BJ (cell line): ENCODE data around the gene FMNL2. TPM values are rescaled to one million over a fixed set of nuclear protein-coding genes. Genes with fewer than 3 reads are reported as not detected.

Experiments
- CTCF ChIA-PET: fragments of 350-600 bp; formaldehyde crosslinking; extraction: SDS; loops from one replicate; lab custom pipeline; 2021; ENCODE audit warnings: antibody characterized with exemption, inconsistent platforms; lab: Yijun Ruan, JAX
- POLR2A ChIA-PET: fragments of 300-600 bp; sonication (Branson Sonifier 250); formaldehyde crosslinking; extraction: SDS; loops from one replicate; lab custom pipeline; 2021; ENCODE audit warnings: antibody characterized with exemption; lab: Charles Lee
- DNase-seq: peaks from one replicate; pipeline ENCODE4 v3.0.0-alpha.2; 2011; ENCODE audit warnings: low read depth
- H3K27me3 ChIP-seq: 2 replicates; pipeline ENCODE4 v1.6.0; 2011; ENCODE audit warnings: low read length; ENCODE audit not compliant: control insufficient read depth, insufficient read depth
- H3K36me3 ChIP-seq: 2 replicates; pipeline ENCODE4 v1.5.1; 2011; ENCODE audit warnings: low read length; ENCODE audit not compliant: control insufficient read depth, insufficient read depth
- H3K4me3 ChIP-seq: 2 replicates; pipeline ENCODE4 v1.5.1; 2011; ENCODE audit warnings: low read depth, mild to moderate bottlenecking, control low read depth, low read length
- polyA plus RNA-seq: library from polyadenylated mRNA; depleted of rRNA; stranded (reverse); fragments of >200 nt; gene quantifications from 2 replicates; pipeline ENCODE4 v1.2.3, GENCODE V29; 2011
- TF ChIP-seq, protein P1 (sequence below): IDR thresholded peaks from 2 replicates; pipeline ENCODE4 v1.5.1; 2011; ENCODE audit warnings: low read depth, mild to moderate bottlenecking, control low read depth, inconsistent platforms, low read length, moderate library complexity; ENCODE audit not compliant: insufficient read depth

FMNL2 gene
- polyA plus RNA-seq, 1 experiment, result 2.4 TPM

DNA sequence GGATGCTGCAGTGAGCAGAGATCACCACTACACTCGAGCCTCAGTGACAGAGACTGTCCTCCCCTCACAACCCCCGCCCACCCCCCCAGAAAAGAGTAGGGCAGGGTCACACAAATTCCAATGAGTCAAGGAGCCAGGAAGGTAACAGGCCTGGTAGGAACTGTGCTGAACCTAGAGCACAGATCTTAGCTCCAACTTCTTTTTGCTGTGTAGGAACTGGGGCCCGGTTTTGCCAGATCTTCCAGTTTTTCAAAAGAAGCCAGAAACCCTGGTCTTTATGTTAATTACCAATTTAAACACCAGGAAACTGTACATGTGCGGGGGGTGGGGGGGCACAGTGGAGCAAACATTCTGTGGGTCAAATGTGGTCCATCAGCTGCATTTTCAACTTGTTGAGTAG, 311.3 kb downstream of the FMNL2 start:
- Histone ChIP-seq H3K36me3 (no peaks in the 10 kb centered on the region), H3K4me3 (no peak overlapping the region), H3K27me3 (no peaks in the 10 kb centered on the region)
- ChIA-PET POLR2A (no interaction called here), CTCF (interaction anchor here (0.6 to 5.8 kb wide), 7 partner anchors 11 to 620 kb away, joined by 3 to 36 read pairs (median 4); no protein-coding TSS in a partner anchor)
- no peak for DNase-seq
- TF ChIP-seq, protein P1, sequence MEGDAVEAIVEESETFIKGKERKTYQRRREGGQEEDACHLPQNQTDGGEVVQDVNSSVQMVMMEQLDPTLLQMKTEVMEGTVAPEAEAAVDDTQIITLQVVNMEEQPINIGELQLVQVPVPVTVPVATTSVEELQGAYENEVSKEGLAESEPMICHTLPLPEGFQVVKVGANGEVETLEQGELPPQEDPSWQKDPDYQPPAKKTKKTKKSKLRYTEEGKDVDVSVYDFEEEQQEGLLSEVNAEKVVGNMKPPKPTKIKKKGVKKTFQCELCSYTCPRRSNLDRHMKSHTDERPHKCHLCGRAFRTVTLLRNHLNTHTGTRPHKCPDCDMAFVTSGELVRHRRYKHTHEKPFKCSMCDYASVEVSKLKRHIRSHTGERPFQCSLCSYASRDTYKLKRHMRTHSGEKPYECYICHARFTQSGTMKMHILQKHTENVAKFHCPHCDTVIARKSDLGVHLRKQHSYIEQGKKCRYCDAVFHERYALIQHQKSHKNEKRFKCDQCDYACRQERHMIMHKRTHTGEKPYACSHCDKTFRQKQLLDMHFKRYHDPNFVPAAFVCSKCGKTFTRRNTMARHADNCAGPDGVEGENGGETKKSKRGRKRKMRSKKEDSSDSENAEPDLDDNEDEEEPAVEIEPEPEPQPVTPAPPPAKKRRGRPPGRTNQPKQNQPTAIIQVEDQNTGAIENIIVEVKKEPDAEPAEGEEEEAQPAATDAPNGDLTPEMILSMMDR, result no peak

DNA sequence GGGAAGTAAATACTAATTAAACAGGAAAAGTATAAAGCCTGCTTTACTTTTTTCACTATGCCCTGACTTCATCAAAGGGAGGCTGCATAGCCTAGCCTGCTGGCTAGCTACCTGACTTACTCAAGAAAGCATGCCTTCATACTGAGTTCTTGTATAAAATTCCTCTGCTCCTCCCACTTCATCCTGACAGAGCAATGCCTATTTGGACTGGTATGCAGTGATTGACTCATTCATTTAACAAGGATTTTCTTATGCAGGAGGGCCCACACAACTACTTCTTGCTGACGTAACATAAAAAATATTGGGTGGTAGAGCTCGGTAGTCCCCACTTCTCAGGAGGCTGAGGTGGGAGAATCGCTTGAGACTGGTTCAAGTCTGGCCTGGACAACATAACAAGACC, 311.8 kb downstream of the FMNL2 start:
- Histone ChIP-seq H3K36me3 (no peaks in the 10 kb centered on the region), H3K27me3 (no peaks in the 10 kb centered on the region), H3K4me3 (no peak overlapping the region)
- POLR2A ChIA-PET, result no interaction called here
- DNase-seq, result peak; percentile 92
- TF ChIP-seq, protein P1, result no peak
- CTCF ChIA-PET, result interaction anchor here (0.6 to 5.8 kb wide), 7 partner anchors 11 to 610 kb away, joined by 3 to 36 read pairs (median 4); no protein-coding TSS in a partner anchor

DNA sequence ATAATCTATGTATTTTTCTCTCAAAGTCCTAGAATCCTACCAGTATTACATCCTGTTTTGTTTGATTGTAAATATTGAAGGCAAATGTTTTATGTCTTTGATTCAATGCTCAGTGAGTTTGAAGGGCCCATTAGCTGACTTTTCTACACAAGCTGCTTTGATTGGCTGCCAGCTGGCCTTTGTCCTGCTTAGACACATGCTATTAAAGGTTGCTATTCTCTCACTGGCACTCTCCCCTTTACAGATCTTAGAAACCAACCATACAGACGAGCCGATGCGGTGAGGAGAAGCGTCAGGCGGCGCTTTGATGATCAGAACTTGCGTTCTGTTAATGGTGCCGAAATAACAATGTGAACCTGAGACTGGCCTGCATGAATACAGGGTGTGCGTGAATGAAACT, 312.6 kb downstream of the FMNL2 start:
- POLR2A ChIA-PET, result no interaction called here
- H3K36me3 ChIP-seq, result no peaks in the 10 kb centered on the region
- H3K4me3 ChIP-seq, result no peak overlapping the region
- TF ChIP-seq, protein P1, result no peak
- CTCF ChIA-PET, result interaction anchor here (1.0 to 5.8 kb wide), 6 partner anchors 11 to 611 kb away, joined by 3 to 36 read pairs (median 6); no protein-coding TSS in a partner anchor
- DNase-seq, result no peak
- H3K27me3 ChIP-seq, result no peaks in the 10 kb centered on the region

DNA sequence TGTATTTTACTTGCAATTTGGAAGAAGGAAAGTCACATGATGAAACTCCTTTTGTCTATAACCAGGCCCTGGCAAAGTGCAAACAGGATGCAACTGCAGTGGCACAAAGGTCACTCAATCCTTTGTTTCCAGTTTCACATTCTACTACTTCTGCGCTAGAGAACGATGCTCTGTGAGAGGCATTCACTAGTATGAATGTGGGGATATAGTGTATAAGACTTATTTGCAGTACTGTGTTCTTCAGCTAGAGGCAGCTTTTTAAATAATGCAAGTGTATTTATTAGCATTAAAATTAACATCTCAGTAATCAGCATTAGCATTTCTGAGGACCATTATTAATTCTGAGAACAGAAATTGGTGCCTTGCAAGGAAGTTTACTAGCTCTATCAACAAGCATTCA, 313.4 kb downstream of the FMNL2 start:
- ChIA-PET POLR2A (no interaction called here), CTCF (interaction anchor here (0.5 to 5.8 kb wide), 10 partner anchors 10 to 646 kb away, joined by 3 to 36 read pairs (median 4); no protein-coding TSS in a partner anchor)
- H3K4me3 ChIP-seq, result no peak overlapping the region
- H3K27me3 ChIP-seq, result no peaks in the 10 kb centered on the region
- no peaks in the 10 kb centered on the region for H3K36me3 ChIP-seq
- TF ChIP-seq, protein P1, result peak; percentile 33; the same call in 1 of the 2 replicates
- no peak for DNase-seq

DNA sequence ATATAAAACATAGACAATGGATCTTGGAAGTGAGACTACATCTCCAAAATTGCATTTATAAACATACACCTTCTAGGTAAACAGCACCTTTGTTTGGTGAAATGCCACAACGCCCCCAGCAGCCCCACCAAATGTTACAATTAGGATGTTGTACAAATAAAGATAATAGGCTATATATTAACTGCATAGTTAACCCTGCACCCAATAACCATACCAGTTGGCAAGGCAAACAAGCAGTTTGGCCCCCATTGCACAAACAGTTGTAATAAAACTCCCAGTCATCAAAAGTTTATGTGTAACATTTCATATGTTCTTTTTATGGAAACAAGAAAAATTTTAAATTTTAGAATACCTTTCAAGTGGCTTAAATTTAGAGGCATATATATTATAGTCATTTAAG, 315.0 kb downstream of the FMNL2 start:
- H3K36me3 ChIP-seq, result no peaks in the 10 kb centered on the region
- POLR2A ChIA-PET, result no interaction called here
- CTCF ChIA-PET, result no interaction called here
- no peak overlapping the region for H3K4me3 ChIP-seq
- H3K27me3 ChIP-seq, result no peaks in the 10 kb centered on the region
- DNase-seq, result no peak
- TF ChIP-seq, protein P1, result no peak
